HepG2 (cell line): ENCODE data around the gene KLHDC4. TPM values are rescaled to one million over a fixed set of nuclear protein-coding genes. Genes with fewer than 3 reads are reported as not detected.

ENCODE experiments used
- BCL6 ChIP-seq: IDR thresholded peaks from 2 replicates; pipeline ENCODE4 v1.6.1; 2016; ENCODE audit warnings: missing genetic modification reagents, missing compliant biosample characterization
- CHCHD3 ChIP-seq: sonication (generic); formaldehyde crosslinking; IDR thresholded peaks from 2 replicates; pipeline ENCODE4 v1.8.0; 2022; ENCODE audit warnings: mild to moderate bottlenecking, missing genetic modification reagents, moderate library complexity
- FOSL2 ChIP-seq: sonication (generic); formaldehyde crosslinking; IDR thresholded peaks from 2 replicates; pipeline ENCODE4 v1.4.0; 2020; ENCODE audit warnings: missing genetic modification reagents
- GABPB1 ChIP-seq: IDR thresholded peaks from 2 replicates; pipeline ENCODE4 v1.6.1; 2016; ENCODE audit warnings: mild to moderate bottlenecking, missing genetic modification reagents, moderate library complexity, missing compliant biosample characterization
- HIVEP1 ChIP-seq: sonication (generic); formaldehyde crosslinking; IDR thresholded peaks from 2 replicates; pipeline ENCODE4 v1.4.0; 2020; ENCODE audit warnings: mild to moderate bottlenecking, missing genetic modification reagents
- HOXA7 ChIP-seq: sonication (generic); formaldehyde crosslinking; IDR thresholded peaks from 2 replicates; pipeline ENCODE4 v1.8.1; 2022; ENCODE audit warnings: mild to moderate bottlenecking, missing genetic modification reagents, moderate library complexity
- KMT2A ChIP-seq: sonication (generic); formaldehyde crosslinking; IDR thresholded peaks from 2 replicates; pipeline ENCODE4 v1.4.0; 2020; ENCODE audit warnings: missing genetic modification reagents
- MTF1 ChIP-seq: sonication (generic); formaldehyde crosslinking; IDR thresholded peaks from 2 replicates; pipeline ENCODE4 v1.5.0; 2020; ENCODE audit warnings: missing genetic modification reagents
- NCOA2 ChIP-seq: sonication (generic); formaldehyde crosslinking; IDR thresholded peaks from 2 replicates; pipeline ENCODE4 v1.8.0; 2022; ENCODE audit warnings: inconsistent platforms
- NFE2L2 ChIP-seq: fragments of 150-350 bp; IDR thresholded peaks from 2 replicates; pipeline ENCODE4 v1.6.1; 2014; ENCODE audit warnings: low read length
- POLR2G ChIP-seq: fragments of 200-400 bp; formaldehyde crosslinking; IDR thresholded peaks from 2 replicates; pipeline ENCODE4 v1.6.1; 2018; ENCODE audit warnings: mild to moderate bottlenecking, low read depth, low read length, moderate library complexity
- RCOR2 ChIP-seq: IDR thresholded peaks from 2 replicates; pipeline ENCODE4 v1.6.1; 2016; ENCODE audit warnings: missing biosample characterization, missing genetic modification reagents
- TFAP4 ChIP-seq: sonication (generic); IDR thresholded peaks from 2 replicates; pipeline ENCODE4 v1.6.1; 2016; ENCODE audit warnings: low read depth, borderline replicate concordance
- THAP7 ChIP-seq: sonication (generic); formaldehyde crosslinking; IDR thresholded peaks from 2 replicates; pipeline ENCODE4 v1.8.1; 2023; ENCODE audit warnings: mild to moderate bottlenecking, missing genetic modification reagents
- YEATS4 ChIP-seq: sonication (generic); formaldehyde crosslinking; IDR thresholded peaks from 2 replicates; pipeline ENCODE4 v1.4.0; 2020; ENCODE audit warnings: missing genetic modification reagents, borderline replicate concordance
- ZFP90 ChIP-seq: sonication (generic); formaldehyde crosslinking; IDR thresholded peaks from 2 replicates; pipeline ENCODE4 v1.8.0; 2022; ENCODE audit warnings: missing genetic modification reagents, mild to moderate bottlenecking, inconsistent platforms, borderline replicate concordance
- ZFY ChIP-seq: sonication (generic); formaldehyde crosslinking; IDR thresholded peaks from 2 replicates; pipeline ENCODE4 v1.4.0; 2020; ENCODE audit warnings: missing genetic modification reagents
- ZNF281 ChIP-seq: sonication (generic); formaldehyde crosslinking; IDR thresholded peaks from 2 replicates; pipeline ENCODE4 v1.4.0; 2020; ENCODE audit warnings: missing genetic modification reagents, borderline replicate concordance
- ZNF326 ChIP-seq: sonication (generic); formaldehyde crosslinking; IDR thresholded peaks from 2 replicates; pipeline ENCODE4 v1.4.0; 2020; ENCODE audit warnings: missing genetic modification reagents, borderline replicate concordance
- ZNF337 ChIP-seq: sonication (generic); formaldehyde crosslinking; IDR thresholded peaks from 2 replicates; pipeline ENCODE4 v1.5.1; 2020; ENCODE audit warnings: missing genetic modification reagents, low read depth, mild to moderate bottlenecking, borderline replicate concordance
- ZNF562 ChIP-seq: sonication (generic); formaldehyde crosslinking; IDR thresholded peaks from 2 replicates; pipeline ENCODE4 v1.8.0; 2022; ENCODE audit warnings: missing genetic modification reagents, borderline replicate concordance
- ZNF773 ChIP-seq: sonication (generic); formaldehyde crosslinking; IDR thresholded peaks from 2 replicates; pipeline ENCODE4 v1.4.0; 2020; ENCODE audit warnings: missing genetic modification reagents, borderline replicate concordance
- polyA plus RNA-seq, 8 experiments: library from polyadenylated mRNA; depleted of rRNA in 3 of 8; stranded (reverse) in 7 of 8; unstranded in 1 of 8; fragments of >200 nt; fragmentation: Illumina TruSeq in 4 of 8; extraction: Trizol in 4 of 8; gene quantifications; 2 replicates each; pipeline versions ENCODE4 v1.2.1 to v1.2.3, GENCODE V29; 2011 to 2016; ENCODE audit warnings: low read depth in 4 of 8, missing spikeins in 1 of 8, mixed read lengths in 1 of 8; ENCODE audit not compliant: insufficient read depth in 1 of 8
- total RNA-seq, 5 experiments: library from RNA; depleted of rRNA; stranded (reverse); fragments of >200 nt; fragmentation: Illumina TruSeq; extraction: Trizol; gene quantifications; 2 replicates each; pipeline ENCODE4 v1.2.3, GENCODE V29; 2016; ENCODE audit warnings: low read depth in 1 of 5
- TF ChIP-seq, protein P1 (sequence below): sonication (generic); formaldehyde crosslinking; IDR thresholded peaks from 2 replicates; pipeline ENCODE4 v1.4.0; 2020; ENCODE audit warnings: missing genetic modification reagents
- TF ChIP-seq, protein P2 (sequence below): IDR thresholded peaks from 2 replicates; pipeline ENCODE4 v1.6.1; 2012; ENCODE audit warnings: inconsistent platforms

The KLHDC4 gene
- total and polyA plus RNA-seq, 2 of the 13 experiments (the other 11 are each of a cell fraction or from before 2014, with no cell fraction given) = 18.7 to 31.8 TPM

- TF ChIP-seq, protein P1, sequence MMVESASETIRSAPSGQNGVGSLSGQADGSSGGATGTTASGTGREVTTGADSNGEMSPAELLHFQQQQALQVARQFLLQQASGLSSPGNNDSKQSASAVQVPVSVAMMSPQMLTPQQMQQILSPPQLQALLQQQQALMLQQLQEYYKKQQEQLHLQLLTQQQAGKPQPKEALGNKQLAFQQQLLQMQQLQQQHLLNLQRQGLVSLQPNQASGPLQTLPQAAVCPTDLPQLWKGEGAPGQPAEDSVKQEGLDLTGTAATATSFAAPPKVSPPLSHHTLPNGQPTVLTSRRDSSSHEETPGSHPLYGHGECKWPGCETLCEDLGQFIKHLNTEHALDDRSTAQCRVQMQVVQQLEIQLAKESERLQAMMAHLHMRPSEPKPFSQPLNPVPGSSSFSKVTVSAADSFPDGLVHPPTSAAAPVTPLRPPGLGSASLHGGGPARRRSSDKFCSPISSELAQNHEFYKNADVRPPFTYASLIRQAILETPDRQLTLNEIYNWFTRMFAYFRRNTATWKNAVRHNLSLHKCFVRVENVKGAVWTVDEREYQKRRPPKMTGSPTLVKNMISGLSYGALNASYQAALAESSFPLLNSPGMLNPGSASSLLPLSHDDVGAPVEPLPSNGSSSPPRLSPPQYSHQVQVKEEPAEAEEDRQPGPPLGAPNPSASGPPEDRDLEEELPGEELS (CRISPR knock-in tag) = no peak
- TF ChIP-seq ZNF337 (CRISPR knock-in tag) (no peak), ZFY (CRISPR knock-in tag) (peak; percentile 67), BCL6 (CRISPR knock-in tag) (no peak), TFAP4 (peak; percentile 20; the same call in 1 of the 2 replicates), ZNF562 (CRISPR knock-in tag) (no peak; the same call in 1 of the 2 replicates), NFE2L2 (no peak), CHCHD3 (CRISPR knock-in tag) (no peak), POLR2G (peak; percentile 85), RCOR2 (CRISPR knock-in tag) (no peak), ZNF773 (no peak), GABPB1 (CRISPR knock-in tag) (peak; percentile 68), ZNF326 (CRISPR knock-in tag) (no peak), ZFP90 (CRISPR knock-in tag) (0 out of 2 replicates have a peak, but pooled peaks have one; percentile 41), THAP7 (CRISPR knock-in tag) (0 out of 2 replicates have a peak, but pooled peaks have one; percentile 20), HIVEP1 (CRISPR knock-in tag) (no peak), YEATS4 (peak; percentile 86; the same call in 1 of the 2 replicates), KMT2A (CRISPR knock-in tag) (peak; percentile 46; the same call in 1 of the 2 replicates), NCOA2 (CRISPR knock-in tag) (peak; percentile 38; the same call in 1 of the 2 replicates), MTF1 (CRISPR knock-in tag) (no peak), HOXA7 (no peak), ZNF281 (CRISPR knock-in tag) (0 out of 2 replicates have a peak, but pooled peaks have one; percentile 14), FOSL2 (CRISPR knock-in tag) (peak; percentile 89)
- TF ChIP-seq, protein P2, sequence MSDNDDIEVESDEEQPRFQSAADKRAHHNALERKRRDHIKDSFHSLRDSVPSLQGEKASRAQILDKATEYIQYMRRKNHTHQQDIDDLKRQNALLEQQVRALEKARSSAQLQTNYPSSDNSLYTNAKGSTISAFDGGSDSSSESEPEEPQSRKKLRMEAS = peak; percentile 54
Measured at GRCh38 chr16:87806641-87807546, 41.1 kb upstream of the KLHDC4 start (continued).
